EH (cell line): ENCODE data around the gene FNIP1.
"Not testable (repeated sequence)": the region's sequence is repeated elsewhere in the genome, so short reads cannot be mapped to it uniquely, and the experiment has no call there.

Source experiments
- DNase-seq: peaks from one replicate; pipeline ENCODE4 v3.0.0-alpha.2; 2015; ENCODE audit warnings: low read depth

FNIP1 gene

GRCh38 chr5:131796793-131797693 lies at the start of gene FNIP1:
FNIP1 (minus strand) TSS chr5:131797017; CDS start chr5:131796921, 96 bp downstream.
- peak; percentile 98 for DNase-seq

- DNase-seq = no peak
These were observed 49.7 kb upstream of the FNIP1 start for GRCh38 chr5:131846536-131846935.

GRCh38 chr5:131845828-131846227 lies 49.0 kb upstream of the FNIP1 start:
- DNase-seq = no peak

DNA sequence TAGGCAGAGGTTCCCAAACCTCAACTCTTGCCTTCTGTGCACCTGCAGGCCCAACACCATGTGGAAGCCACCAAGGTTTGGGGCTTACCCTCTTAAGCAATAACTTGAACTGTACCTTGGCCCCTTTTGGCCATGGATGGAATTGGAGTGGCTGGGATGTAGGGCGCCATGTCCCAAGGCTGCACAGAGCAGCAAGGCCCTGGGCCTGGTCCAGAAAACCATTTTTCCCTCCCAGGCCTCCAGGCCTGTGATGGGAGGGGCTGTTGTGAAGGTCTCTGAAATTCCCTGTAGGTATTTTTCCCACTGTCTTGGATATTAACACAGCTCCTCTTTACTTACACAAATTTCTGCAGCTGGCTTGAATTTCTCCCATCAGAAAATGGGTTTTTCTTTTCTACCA lies 46.2 kb upstream of the FNIP1 start:
- not testable (repeated sequence) for DNase-seq

DNA sequence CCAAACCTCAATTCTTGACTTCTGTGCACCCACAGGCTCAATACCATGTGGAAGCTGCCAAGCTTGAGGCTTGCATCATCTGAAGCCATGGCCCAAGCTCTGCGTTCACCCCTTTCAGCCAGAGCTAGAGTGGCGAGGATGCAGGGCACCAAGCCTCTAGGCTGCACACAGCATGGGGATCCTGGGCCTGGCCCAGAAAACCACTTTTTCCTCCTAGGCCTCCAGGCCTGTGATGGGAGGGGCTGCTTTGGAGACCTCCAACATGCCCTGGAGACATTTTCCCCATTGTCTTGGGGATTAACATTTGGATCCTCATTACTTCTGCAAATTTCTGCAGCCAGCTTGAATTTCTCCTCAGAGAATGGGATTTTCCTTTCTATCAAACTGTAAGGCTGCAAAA lies 35.9 kb upstream of the FNIP1 start:
- not testable (repeated sequence) for DNase-seq

- no peak for DNase-seq
These were observed 28.7 kb upstream of the FNIP1 start for GRCh38 chr5:131825404-131826013.

- DNase-seq = no peak
These were observed 27.8 kb upstream of the FNIP1 start for GRCh38 chr5:131824631-131825030.

DNA sequence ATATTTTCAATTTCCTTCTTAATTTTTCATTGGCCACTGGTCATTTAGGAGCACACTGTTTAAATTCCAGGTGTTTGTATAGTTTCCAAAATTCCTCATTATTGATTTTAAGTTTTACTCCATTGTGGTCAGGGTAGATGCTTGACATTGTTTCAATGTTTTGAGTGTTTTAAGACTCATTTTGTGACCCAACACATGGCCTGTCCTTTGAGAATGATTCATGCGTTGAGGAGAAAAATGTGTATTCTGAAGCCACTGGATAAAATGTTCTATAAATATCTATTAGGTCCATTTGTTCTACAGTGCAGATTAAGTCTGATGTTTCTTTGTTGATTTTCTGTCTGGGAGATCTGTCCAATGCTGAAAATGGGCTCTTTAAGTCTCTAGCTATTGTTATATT lies 24.4 kb upstream of the FNIP1 start:
- DNase-seq = peak; percentile 60

DNA sequence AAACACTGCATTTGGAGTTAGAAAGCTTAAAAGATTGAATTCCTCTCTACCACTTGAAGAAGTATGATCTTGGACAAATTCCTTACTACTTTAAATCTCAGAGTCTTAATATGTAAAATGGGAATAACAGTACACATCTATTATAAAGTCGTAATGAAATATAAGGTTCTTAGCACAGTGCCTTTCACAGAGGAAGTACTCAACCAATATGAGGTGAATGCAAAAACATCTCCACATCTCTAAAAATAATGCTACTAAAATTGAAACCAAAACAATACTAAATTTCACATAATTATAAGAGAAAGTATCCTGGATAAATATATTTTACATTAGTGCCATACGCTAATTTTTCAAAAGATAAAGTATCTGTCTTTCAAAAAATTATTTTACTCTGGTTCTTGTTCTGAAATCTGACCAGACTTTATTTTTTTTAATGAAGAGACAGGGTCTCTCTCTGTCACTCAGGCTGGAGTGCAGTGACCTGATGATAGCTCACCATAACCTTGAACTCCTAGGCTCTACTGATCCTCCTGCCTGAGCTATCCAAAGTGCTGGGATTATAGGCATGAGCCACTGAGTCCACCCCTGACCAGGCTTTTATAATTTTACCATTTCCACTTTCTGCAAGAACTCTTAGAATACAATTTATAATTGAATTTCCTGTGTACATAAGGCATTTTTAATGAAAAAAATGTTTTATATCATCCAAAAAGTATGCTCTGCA lies 21.3 kb upstream of the FNIP1 start:
- DNase-seq = no peak

DNA sequence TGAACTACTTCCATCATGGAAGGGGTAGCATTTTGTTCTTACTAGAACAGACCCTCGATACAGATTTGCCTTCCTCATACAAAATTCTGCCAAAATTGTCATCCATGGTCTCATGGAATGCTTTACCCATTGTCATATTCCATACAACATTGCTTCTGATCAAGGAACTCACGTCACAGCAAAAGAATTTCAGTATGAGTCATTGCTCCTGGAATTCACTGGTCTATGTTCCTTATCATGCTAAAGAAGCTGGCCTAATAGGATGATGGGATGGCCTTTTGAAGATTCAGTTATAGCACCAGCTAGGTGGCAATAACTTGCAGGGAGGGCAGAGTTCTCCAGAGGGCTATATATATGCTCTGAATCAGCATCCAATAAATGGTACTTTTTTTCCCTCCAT lies 18.2 kb upstream of the FNIP1 start:
- peak; percentile 90 for DNase-seq

GRCh38 chr5:131812371-131813160 lies 15.7 kb upstream of the FNIP1 start:
- peak; percentile 6 for DNase-seq

DNA sequence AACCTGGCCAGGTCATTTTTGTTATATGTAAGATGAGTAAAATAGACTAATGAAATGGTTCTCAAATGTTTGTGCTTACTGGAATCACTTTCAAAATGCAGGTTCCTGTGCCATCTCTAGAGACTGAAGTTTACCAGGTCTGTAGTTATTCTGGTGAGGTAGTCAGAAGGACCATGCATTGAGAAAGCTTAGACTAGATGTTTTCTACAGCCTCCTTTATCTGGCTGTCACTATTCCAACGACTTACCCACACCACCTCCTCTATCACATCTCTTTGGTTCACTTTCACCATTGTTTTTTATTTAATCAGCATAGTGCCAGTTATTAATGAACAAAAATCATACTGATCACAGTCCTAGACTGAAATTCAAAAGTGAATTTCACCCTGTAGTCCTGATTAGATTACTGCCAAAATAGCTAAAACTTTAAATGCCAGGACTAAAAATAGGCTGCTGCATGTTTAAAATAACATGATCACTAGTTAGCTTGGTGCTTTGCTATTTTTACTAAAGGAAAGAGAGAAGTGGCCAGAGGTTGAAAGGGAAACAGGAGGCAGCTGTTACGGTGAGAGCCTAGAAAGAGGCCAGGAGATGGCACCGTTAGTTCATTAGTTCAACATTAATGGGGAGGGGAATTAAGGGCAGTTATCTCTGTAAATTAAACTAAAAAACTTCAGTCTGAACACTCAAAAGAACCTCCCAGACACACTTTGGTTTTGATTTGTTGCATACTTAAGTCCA lies 13.9 kb upstream of the FNIP1 start:
- DNase-seq = peak; percentile 35

DNA sequence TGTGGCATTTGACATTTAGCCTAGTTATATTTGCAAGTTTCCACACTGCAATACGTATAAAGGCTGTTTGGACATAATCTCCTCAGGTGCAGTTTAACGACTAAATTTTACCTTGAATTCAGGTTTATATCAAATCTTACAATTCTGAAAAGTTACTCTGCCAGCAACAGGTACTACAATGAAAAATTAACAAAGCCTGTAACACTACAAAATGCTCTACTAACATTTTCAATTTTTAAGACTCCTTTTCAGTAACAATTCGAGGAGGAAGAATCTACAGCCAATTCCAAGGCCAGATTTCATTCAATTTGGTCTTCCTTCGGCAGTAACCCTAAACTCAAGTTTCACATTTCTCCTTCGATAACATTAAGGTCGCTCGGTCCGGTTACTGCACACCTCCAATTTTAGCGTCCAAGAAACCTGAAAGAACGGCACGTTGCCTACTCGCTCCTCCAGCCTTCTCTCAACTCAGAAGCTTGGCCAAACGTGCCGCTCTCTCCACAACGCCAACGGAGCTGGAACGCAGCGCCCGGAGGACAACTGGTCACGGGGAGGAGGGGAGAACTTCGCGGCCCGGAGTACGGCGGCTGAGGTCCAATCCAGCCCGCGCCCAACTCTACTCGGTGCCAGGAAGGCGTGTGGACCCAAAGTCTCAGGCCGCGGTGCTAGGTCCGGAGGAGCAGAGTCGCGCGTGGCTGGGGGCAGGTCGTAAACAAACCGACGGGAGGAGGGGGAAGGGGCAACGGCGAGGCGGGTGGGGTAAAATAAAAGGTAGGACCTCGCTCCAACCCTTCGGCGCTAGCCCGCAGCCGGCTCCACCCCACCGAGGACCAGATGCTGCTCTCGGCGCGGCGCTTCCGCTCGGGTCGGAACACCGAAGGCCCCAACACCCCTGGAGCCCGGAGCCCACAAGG lies 681 bp downstream of the FNIP1 start:
- peak; percentile 75 for DNase-seq

GRCh38 chr5:131795228-131795627 lies 1.6 kb downstream of the FNIP1 start:
- DNase-seq = no peak

DNA sequence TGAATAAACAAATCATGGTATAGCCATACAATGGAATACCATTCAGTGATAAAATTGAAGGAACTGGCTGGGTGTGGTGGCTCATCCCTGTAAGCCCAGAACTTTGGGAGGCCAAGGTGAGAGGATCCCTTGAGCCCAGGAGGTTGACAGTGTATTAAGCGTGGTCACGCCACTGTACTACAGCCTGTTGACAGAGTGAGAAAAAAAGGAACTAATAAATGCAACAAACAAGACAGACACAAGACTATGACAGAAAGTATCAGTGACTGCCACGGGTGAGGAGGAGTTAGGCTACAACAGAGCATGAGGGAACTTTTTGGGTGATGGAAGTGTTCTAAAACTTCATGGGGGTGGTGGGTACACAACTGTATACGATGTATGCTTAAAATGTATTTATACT lies 2.2 kb downstream of the FNIP1 start:
- no peak for DNase-seq

GRCh38 chr5:131792896-131793295 lies 3.9 kb downstream of the FNIP1 start:
- no peak for DNase-seq

GRCh38 chr5:131791866-131792265 lies 5.0 kb downstream of the FNIP1 start:
- DNase-seq = no peak

GRCh38 chr5:131790550-131790949 lies 6.3 kb downstream of the FNIP1 start:
- no peak for DNase-seq

DNA sequence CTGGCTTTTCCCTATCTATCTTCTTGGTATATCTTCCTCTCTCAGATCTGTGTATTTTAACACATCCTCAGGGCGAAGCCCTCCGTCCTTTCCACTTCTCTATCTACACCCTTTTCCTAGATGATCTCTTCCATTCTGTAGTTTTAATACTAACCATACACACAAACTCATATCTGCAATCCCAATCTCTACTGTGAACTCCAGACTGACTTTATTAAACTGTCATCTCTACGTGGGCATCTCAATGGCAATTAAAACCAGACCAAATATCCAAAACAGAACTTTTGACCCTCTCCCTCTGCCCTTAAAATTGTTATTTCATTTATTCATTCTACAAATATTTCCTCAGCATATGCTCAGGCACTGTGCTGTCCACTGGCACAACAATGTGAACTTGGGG lies 7.1 kb downstream of the FNIP1 start:
- peak; percentile 48 for DNase-seq

DNA sequence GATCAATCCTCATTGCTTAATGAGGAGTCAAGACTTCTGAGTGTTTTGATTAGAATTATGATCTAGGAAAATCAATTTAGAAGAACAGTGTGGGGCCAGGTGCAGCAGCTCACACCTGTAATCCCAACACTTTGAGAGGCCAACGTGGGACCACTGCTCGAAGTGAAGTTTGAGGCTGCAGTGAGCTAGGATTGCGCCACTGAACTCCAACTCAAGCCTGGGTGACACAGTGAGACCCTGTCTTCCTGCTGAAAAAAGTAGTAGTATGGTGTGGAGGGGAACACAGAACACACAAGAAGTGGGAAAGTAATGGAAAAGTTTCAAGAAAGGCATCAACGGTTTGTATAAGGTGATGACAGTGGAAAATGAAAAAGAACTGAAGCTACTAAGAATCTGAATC lies 9.1 kb downstream of the FNIP1 start:
- no peak for DNase-seq
